HG03442 (cell line): Measurements from ENCODE around the gene A1CF.

Experiments
- ATAC-seq: cut with Tn5 transposase; IDR thresholded peaks from one replicate; pipeline ENCODE4 v1.9.1; 2021; ENCODE audit warnings: mild to moderate bottlenecking, moderate library complexity; ENCODE audit not compliant: unreplicated experiment

Gene A1CF

GRCh38 chr10:50866317-50866716 is 19.1 kb downstream of the A1CF start:
- no peak for ATAC-seq

- ATAC-seq, result no peak
These were observed 22.7 kb downstream of the A1CF start for GRCh38 chr10:50862719-50863118.

- ATAC-seq, result no peak
These were observed 24.1 kb downstream of the A1CF start for GRCh38 chr10:50861370-50861769.

GRCh38 chr10:50857579-50857978 is 27.8 kb downstream of the A1CF start:
- ATAC-seq, result no peak

- ATAC-seq, result no peak
These were observed 30.0 kb downstream of the A1CF start for GRCh38 chr10:50855461-50855860.

- ATAC-seq, result no peak
These were observed 30.4 kb downstream of the A1CF start for GRCh38 chr10:50855015-50855414.

GRCh38 chr10:50853557-50853956 is 31.9 kb downstream of the A1CF start:
- no peak for ATAC-seq

- no peak for ATAC-seq
These were observed 33.3 kb downstream of the A1CF start for GRCh38 chr10:50851884-50852671.

- ATAC-seq, result no peak
These were observed 34.7 kb downstream of the A1CF start for GRCh38 chr10:50850578-50851230.

- no peak for ATAC-seq
These were observed 38.7 kb downstream of the A1CF start for GRCh38 chr10:50846753-50847152.

- no peak for ATAC-seq
These were observed 48.3 kb downstream of the A1CF start for GRCh38 chr10:50837095-50837494.

GRCh38 chr10:50832171-50832751 is 53.2 kb downstream of the A1CF start:
- no peak for ATAC-seq

GRCh38 chr10:50830066-50830465 is 55.4 kb downstream of the A1CF start:
- no peak for ATAC-seq

- no peak for ATAC-seq
These were observed 60.6 kb downstream of the A1CF start for GRCh38 chr10:50824782-50825181.

- no peak for ATAC-seq
These were observed 61.6 kb downstream of the A1CF start for GRCh38 chr10:50823789-50824188.

GRCh38 chr10:50809596-50809995 is 75.8 kb downstream of the A1CF start:
- no peak for ATAC-seq

GRCh38 chr10:50807851-50808776 is 77.3 kb downstream of the A1CF start:
- no peak for ATAC-seq

- ATAC-seq, result no peak
These were observed 79.3 kb downstream of the A1CF start for GRCh38 chr10:50805981-50806622.

- ATAC-seq, result no peak
These were observed 85.8 kb downstream of the A1CF start for GRCh38 chr10:50799595-50799994.

- ATAC-seq, result no peak
These were observed 87.1 kb downstream of the A1CF start for GRCh38 chr10:50798297-50798696.

GRCh38 chr10:50796693-50797092 is 88.7 kb downstream of the A1CF start:
- ATAC-seq, result no peak
